GM18517 (cell line): ENCODE results near the gene THBS1.
A peak's percentile ranks its signal among the peaks of the same experiment; 100 is the strongest.

Experiments used
- ATAC-seq: cut with Tn5 transposase; IDR thresholded peaks from one replicate; pipeline ENCODE4 v1.9.1; 2021; ENCODE audit warnings: mild to moderate bottlenecking, moderate library complexity; ENCODE audit not compliant: unreplicated experiment

The THBS1 gene

DNA sequence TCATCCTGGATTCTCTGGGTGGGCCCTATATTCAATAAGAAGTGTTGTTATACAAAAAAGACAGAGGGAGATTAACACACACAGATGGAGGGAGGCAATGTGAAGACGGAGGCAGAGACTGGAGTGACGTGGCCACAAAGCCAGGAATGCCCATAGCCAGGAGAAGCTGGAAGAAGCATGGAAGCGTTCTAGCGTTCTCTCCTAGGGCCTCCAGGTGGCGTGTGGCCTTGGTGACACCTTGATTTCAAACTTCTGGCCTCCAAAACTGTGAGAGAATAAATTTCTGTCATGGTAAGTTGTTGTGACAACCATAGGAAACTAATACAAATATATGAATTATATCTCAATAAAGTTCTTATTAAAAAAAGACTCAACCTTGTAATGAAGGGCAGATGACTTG lies 21.3 kb downstream of the THBS1 start:
- no peak for ATAC-seq

DNA sequence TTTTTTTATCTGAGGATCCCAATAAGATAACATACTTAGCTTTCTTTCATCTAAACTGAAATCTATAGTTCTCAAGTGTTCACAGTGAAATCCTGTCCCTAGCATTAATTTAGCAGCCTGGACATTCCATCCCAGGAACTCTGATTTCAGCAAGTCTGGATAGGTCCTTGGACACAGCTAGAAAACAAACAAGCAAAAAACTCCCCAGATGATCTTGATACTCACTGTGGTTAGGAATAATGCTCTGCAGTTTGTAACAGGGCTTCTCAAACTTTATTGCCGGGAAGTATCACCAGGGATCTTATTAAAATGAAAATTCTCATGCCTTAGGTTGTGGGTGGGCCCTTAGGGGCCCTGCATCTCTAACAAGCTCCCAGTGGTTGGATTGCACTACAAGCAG lies 24.3 kb downstream of the THBS1 start:
- no peak for ATAC-seq

DNA sequence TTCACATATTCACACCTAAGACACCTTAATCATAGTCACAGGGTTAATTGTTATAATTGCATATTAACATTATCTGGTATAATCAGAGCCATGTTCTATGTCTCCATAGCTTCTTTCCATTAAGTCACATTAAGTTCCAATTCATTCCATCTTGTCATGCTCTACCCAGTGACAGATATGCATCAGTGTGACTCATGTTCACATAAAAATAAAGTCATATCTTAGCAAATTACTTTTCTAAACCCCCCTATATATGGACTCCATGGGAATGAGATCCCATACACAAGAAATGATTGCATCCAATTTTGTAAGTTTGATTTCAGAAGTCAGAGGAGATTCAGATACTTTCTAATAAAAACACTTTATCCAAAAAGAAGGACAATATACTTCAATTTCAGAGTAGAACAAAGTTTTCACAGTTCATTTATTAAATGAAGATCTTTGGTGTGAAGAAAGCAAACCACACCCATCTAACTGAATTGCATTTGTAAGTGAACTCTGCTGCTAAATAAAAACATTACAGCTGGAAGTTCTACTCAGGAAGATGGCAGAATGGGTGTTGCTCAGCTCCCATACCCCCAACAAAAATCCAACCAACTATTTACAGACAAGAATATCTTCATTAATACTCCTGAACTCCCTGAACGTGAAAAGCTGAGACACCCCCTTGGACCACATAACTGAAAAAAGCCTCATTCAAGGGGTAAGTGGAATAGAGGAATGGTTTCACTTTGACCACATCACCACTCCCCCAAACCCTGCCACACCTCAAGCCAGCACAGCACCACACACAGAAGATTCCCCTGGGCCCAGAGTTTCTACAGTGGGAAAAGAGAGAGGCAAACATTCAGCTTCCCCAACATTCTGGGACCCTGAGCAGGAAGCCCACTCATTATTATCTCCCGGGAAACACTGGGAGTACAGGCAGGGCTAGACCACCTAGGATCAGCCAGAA lies 27.6 kb downstream of the THBS1 start:
- no peak for ATAC-seq

DNA sequence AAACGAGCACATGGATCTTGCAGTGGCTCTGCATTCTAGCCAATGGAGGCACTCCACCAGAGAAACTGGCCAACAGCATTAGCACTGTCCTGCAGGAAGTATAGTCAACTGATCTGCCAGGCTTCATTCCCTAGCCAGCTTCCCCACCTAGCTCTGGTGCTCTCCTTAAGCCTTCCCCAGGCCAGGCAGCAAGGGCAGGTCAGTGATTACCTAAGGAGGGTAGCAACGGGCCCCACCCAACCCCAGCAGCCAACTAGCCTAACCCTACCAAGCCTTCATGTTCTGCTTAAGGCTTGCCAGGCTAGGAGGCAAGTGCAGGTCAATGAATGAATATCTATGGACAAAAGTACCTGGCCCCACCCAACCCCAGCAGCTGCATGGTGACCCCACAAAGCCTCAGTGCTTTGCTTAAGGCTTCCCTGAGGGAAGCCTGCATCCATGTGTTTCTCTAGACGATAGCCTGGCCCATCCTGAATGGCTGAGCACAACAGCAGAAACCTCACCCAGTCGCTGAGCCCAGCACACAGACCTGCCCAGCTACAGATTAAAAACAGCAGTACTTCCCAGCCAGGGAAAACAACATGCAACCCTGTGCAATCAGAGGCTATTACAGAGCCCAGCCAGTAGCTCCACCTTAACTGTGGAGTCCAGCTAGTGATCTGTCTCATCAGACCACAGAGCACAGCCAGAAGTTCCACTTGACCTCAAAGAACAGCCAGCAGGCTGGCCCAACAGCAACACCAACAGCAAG lies 28.5 kb downstream of the THBS1 start:
- no peak for ATAC-seq

DNA sequence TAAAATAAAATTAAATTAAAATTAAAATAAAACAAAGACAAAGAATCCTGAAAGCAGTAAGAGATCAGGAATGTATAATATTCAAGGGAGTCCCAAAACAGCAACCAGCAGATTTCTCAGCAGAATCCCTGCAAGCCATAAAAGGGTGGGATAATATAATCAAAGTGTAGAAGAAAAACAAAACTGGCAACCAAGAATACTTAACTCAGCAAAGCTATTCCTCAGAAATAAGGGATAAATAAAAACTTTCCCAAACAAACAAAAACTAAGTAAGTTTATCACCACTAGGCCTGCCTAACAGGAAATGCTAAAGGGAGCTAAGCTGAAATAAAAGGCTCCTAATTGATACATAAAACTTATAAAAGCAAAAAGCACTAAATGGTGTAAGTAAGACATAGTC lies 29.8 kb downstream of the THBS1 start:
- no peak for ATAC-seq

DNA sequence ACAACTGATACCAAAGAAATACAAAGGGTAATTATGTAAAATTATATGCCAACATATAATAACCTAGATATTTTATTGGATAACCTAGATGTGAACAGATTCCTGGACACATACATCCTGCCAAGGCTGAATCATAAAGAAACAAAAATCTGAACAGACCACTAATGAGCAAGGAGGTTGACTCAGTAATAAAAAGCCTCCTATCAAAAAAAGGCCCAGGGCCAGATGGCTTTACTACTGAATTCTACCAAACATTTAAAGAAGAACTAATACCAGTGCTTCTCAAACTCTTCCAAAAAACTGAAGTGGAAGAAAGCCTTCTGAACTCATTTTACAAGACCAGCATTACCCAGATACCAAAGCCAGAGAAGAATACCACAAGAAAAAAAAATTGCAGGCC lies 32.4 kb downstream of the THBS1 start:
- ATAC-seq = no peak

DNA sequence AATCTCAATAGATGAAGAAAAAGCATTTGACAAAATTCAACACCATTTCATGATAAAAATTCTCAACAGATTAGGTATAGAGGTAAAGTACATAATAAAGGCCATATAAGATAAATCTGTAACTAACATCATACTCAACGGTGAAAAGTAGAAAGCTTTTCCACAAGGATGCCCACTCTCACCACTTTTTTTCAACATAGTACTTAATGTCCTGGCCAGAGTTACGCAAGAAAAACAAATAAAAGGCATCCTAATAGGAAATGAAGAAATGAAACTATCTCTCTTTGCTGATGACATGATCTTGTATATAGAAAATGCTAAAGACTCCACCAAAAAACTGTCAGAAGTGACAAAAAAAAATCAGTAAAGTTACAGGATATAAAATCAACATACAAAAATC lies 33.0 kb downstream of the THBS1 start:
- no peak for ATAC-seq

DNA sequence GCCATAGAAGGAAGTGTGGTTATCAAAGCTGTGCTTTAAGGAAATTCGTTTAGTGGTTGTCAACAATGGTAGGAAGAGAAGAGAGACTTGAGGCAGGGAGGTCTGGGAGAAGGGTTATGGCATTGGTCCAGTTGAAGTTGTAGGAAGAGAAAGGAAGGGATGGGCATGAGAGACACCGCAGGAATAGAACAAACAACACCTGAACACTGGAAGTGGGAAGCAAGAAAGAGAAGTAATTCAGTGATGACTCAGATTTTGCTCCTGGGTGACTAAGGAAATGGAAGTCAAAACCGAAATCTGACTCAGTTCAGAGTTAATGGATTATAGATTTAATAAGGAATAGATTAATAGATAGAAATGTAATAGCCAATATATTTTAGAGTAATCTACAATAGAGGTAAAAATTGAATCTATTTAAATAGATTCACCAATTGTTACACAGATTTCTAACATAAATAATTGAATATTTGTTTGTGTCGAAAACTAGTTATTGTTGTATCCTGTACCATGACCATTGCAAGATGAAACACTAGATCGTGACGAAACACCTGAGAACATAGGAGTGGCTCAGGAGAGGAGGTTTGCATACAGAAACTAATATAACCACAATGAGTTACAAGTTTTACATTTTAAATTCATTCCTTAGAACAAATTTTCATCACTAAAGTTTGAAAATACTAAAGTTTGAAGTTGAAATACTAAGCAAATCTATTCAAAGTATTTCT lies 36.0 kb downstream of the THBS1 start:
- ATAC-seq = no peak

DNA sequence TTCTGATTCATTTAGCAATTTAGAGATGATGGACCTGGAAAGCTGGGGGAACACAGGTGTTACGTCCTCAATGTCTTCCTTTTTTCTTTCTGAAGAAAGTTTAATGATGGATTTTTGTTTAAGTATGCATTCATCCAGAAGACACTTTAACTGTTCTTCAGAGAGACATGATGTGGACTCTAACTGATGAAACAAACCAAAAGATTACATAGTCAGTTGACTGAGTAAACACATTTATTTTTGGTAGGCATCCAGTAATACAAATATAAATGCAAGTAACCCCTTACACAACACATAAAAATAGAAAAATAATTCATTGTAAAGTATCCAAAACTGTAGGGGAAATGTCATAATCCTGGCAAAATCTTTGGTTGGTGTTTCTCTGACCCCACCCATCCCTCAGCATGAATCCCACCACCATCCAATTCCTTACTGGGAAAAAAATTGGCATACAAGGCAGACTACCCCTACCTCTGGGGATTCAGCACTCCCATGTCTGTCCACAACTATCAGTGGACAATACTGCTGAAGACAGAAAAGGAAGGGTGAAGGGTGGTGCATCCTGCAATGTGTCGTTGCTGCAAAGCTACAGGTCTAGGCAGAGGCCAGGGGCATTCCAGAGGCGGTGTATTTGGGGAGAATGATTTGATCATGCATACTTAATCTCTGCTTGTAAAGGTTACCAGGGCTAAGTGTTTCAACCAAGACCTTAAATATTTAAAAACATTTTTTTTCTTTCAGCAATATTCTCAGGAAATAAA lies 37.4 kb downstream of the THBS1 start:
- ATAC-seq = no peak

DNA sequence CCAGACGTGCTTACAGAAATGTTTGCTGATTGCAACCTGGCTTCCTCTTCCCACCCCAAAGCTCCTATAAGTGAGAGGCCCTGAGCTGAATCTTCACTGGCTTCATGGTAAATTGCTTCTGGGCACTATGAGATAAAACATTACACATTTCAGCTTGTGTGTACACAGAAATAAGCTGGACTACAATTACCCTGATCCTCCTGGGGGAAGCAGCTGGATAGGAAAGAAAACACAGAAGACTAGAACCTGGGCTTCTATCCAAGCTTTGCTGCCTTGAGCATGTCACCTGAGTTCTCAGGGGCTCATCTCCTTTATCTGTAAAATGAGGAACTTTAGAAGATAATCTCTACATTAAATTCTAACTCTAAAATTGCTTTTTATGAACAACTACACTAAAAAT lies 40.3 kb downstream of the THBS1 start:
- ATAC-seq = no peak

DNA sequence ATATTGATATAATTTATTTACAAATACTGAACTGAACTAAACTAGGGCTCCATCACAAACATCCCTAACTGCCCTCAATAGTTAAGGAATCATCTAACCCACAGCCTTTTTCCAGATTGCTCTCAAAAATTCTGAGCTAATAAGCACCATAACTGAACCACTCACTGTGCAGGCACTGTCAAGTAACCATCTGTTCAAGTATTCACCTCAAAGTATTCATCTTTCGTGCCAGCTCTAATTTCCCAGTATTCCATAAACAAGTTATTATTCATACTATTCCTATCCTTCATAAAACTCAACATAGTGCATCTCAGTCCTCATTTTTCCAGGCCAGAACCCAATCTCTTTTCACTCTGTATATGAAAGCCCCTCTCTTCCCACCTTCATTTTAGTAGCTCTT lies 41.1 kb downstream of the THBS1 start:
- no peak for ATAC-seq

DNA sequence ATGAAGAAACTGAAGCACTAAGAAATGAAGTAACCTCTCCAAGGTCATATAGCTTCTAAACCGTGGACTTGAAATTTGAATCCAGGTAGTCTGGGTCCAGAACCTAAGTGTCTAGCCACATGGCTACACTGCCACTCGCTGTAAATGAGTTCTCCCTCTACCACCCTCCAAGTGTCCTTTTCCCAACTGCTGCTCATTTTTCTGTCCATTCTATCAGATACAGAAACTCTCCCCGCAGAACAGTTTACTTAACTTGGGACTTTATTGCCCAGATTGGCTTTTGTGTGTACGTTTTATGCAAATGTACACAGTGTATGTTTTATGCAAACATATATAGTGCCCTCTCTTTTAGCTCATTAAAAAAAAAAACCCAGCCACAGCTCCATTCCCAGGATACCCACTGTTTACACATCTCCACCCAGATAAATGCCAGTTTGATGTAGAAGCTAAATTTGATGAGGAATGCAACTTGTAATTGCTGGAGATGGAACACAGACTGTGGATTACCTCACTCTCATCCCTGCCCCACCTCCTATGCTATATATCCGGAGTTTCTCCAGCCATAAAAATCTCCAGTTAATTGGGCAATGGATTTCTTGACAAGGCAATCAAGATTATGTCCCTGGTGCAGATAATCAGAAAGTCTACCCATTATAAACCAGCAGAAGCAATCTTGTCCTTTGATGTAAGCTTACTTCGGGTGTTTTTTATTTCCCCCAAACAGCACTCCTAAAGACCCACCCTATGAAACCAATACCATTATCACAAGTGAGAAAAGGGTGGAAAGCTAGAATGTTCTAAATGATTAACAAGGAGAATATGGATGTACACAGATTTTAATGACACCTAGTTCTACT lies 42.0 kb downstream of the THBS1 start:
- no peak for ATAC-seq

DNA sequence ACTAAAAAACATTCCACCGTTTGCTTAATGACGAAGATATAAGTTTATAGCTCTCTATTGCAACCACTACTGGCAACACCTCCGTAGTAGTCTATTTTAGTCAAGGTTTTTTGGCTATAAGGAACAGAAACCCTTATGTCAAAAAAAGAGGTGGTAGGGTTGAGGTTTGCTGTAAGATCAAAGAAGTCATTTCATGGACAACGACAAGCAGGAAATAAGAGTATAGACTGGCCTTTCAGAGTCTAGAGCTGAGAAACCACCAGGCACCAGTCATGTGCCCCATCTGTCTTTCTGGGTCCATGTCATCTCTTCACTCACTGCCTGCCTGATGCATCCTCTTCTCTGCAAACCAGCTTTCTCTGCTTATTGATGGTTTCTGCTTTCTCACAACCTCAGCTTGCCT lies 42.7 kb downstream of the THBS1 start:
- ATAC-seq = peak; percentile 89

DNA sequence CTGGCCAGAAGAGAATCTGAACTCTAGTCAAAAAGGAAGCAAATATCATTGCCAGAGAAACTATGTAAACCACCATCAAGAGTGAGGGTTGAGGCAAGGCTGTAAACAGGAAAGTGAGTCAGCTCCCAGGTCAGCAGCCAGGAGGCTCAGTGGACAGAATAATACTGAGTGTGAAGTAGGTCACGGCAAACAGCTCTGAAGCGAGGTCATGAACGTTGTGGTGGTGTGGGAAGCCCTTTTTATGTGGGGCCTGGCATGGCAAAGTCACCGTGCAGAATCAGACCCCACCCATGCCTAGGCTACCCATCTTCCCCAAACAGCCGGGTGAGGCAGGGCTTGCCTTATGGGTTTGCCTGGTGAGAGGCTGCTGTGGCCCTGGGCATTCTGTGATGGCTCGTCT lies 43.9 kb downstream of the THBS1 start:
- no peak for ATAC-seq

DNA sequence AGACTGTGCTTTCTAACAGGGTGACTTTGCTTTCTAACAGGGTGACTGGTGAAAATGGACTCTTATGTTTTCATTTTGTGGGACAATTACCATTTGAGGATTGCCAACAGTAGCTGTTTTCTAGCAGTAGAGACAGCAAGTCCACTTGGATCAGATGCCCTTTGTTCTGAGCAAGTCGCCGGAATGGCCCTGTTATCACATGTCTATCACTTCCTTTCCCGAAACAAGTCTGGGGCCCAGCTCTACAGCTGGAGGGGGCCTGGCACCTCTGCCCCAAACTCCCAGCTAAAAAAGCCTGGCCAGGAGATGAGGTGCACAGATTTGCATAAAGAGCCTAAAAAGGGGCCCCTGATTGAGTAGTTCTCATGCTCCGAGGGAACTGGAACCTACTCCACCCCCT lies 44.6 kb downstream of the THBS1 start:
- no peak for ATAC-seq

DNA sequence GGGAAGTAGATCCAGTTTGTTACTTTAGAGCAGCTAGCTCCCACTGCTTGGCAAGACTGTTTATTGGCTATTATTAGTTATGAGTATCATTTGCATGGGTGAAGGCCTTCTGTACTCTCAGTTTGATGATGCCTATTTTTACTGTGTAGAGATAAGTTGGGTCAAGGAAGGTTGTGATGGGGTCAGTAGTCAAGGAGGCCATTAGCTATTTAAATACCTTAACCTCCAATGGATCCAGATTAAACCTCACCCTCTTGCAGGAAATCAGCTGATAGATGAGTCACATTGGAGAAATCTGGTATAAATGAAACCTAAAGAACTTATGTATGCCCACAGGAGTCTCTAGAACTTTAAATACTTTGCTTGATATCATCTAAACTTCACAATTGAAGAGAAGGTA lies 45.0 kb downstream of the THBS1 start:
- ATAC-seq = no peak

DNA sequence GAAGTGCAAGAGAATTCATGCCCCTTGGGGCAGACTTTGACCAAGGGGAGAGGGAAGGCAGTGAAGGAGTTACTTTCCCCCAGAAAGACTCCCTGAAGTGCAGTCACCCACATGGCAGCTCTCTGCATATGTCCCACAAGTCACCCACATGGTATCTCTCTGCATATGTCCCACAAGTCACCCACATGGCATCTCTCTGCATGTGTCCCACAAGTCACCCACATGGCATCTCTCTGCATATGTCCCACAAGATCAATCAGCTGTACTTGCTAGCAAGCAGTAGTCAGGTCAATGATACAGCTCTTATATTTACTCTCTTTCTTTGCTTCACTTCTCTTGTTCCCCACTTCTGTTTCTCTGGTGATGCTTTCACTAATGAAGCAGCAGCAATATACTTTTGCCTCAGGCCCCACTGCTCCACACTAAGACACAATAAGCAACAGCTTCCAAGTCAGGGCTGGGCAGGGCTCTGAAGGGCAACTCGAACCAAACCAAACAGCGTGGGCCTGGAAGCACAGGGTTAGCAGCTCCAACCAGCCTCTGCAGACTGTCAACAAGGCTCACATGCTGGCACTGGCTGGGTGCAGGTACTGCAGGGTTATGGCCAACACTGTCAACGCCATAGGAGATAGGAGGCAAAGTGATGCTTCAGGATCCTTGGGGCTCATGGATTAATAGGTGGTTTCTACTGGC lies 46.7 kb downstream of the THBS1 start:
- ATAC-seq = no peak

DNA sequence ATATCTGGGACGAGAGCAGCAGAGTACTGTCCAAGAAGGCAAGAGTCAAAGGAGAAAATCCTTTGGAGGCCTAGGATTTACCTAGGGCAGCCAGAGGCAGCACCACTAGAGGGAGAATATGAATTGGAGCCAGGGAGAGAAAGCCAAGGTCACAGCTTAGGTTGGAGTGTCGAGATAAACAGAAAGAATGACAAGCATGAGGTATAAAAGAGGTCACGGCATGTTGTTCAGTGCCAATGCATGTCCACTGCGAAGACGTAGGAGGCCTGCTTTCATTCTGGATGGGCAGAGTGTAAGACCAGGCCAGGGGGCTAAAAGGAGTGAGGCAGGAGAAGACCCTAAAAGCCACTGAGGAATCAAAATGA lies 47.2 kb downstream of the THBS1 start:
- ATAC-seq = no peak

DNA sequence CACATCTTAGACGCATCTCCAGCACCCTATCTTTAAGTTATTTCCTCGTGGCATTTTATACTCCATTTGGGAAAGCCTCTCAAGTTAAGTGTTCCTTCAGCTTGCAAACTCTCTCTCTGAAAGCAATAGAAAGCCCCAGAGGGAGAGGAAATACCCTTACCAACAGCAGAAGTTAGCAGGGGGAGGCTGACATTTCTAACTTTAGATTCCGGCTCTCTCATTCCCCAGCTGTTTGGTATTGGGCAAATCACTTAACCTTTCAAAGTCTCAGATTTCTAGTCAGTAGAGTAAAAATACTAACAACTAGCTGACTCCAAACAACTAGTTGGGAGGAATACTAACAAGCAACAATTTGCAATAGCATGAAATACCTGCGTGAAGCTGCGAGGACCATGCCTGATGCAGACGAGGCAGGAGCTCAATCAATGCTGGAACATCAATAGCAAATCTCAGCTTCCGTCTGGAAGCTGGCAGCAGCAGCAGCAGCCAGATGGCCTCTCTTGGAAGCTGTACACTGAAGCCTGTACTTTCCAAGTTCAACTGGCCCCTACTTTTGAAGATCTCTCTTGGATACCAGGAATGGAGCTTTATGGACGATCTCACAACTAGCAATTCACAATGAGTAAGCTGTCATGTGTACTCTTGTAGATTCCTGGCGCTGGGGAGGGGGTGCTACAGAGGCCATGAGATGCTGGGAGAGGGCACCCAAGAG lies 47.8 kb downstream of the THBS1 start:
- ATAC-seq = no peak
